GM10266 (cell line): ENCODE data around the gene NLRC3.
"Not testable (repeated sequence)": the region's sequence is repeated elsewhere in the genome, so short reads cannot be mapped to it uniquely, and the experiment has no call there.

Experiments
- DNase-seq: peaks from one replicate; pipeline ENCODE4 v3.0.0; 2012; ENCODE audit errors: extremely low spot score
- CTCF ChIP-seq: IDR thresholded peaks from 2 replicates; pipeline ENCODE4 v1.5.1; 2012; ENCODE audit warnings: mild to moderate bottlenecking, low read depth; ENCODE audit not compliant: control insufficient read depth, insufficient read depth; ENCODE audit errors: missing control alignments

Gene NLRC3

GRCh38 chr16:3534126-3534525, 43.1 kb downstream of the NLRC3 start:
- DNase-seq: no peak
- no peak for TF ChIP-seq CTCF

GRCh38 chr16:3532741-3533140, 44.5 kb downstream of the NLRC3 start:
- no peak for TF ChIP-seq CTCF
- no peak for DNase-seq

- DNase-seq: no peak
- TF ChIP-seq CTCF: no peak
Measured at GRCh38 chr16:3530371-3530914, 46.8 kb downstream of the NLRC3 start.

GRCh38 chr16:3529175-3529574, 48.0 kb downstream of the NLRC3 start:
- TF ChIP-seq CTCF: no peak
- no peak for DNase-seq

- DNase-seq: no peak
- TF ChIP-seq CTCF: no peak
Measured at GRCh38 chr16:3528406-3528805, 48.8 kb downstream of the NLRC3 start.

- not testable (repeated sequence) for DNase-seq
Measured at GRCh38 chr16:3527216-3527829, 49.9 kb downstream of the NLRC3 start.

More at GRCh38 chr16:3527216-3527829, 49.9 kb downstream of the NLRC3 start:
- TF ChIP-seq CTCF: peak; percentile 74
